Memory B cell (primary cell): ENCODE data around the gene GPR142.
A peak's percentile ranks its signal among the peaks of the same experiment; 100 is the strongest.

Experiments used
- ATAC-seq: fragments of 150-1000 bp; cut with Tn5 transposase; 2 replicates; pipeline ENCODE4 v1.10.0; 2021; ENCODE audit warnings: low read depth, mild to moderate bottlenecking, moderate library complexity
- DNase-seq, 2 donors: peaks; one replicate each; pipeline ENCODE4 v3.0.0; 2022; ENCODE audit warnings: low spot score in 2 of 2
- H3K27ac Mint-ChIP-seq: one replicate; pipeline ENCODE4 v1.8.0; 2022; ENCODE audit warnings: mild to moderate bottlenecking, moderate library complexity, mixed read lengths
- H3K27me3 Mint-ChIP-seq: one replicate; pipeline ENCODE4 v1.8.0; 2022; ENCODE audit warnings: mixed read lengths
- H3K36me3 Mint-ChIP-seq: one replicate; pipeline ENCODE4 v1.8.0; 2022; ENCODE audit warnings: mild to moderate bottlenecking, mixed read lengths
- H3K4me1 Mint-ChIP-seq: one replicate; pipeline ENCODE4 v1.8.0; 2022; ENCODE audit warnings: mixed read lengths
- H3K4me3 Mint-ChIP-seq: one replicate; pipeline ENCODE4 v1.8.0; 2022; ENCODE audit warnings: mild to moderate bottlenecking, moderate library complexity, mixed read lengths
- H3K9me3 Mint-ChIP-seq: one replicate; pipeline ENCODE4 v1.8.0; 2022; ENCODE audit warnings: mixed read lengths

GPR142 gene

DNA sequence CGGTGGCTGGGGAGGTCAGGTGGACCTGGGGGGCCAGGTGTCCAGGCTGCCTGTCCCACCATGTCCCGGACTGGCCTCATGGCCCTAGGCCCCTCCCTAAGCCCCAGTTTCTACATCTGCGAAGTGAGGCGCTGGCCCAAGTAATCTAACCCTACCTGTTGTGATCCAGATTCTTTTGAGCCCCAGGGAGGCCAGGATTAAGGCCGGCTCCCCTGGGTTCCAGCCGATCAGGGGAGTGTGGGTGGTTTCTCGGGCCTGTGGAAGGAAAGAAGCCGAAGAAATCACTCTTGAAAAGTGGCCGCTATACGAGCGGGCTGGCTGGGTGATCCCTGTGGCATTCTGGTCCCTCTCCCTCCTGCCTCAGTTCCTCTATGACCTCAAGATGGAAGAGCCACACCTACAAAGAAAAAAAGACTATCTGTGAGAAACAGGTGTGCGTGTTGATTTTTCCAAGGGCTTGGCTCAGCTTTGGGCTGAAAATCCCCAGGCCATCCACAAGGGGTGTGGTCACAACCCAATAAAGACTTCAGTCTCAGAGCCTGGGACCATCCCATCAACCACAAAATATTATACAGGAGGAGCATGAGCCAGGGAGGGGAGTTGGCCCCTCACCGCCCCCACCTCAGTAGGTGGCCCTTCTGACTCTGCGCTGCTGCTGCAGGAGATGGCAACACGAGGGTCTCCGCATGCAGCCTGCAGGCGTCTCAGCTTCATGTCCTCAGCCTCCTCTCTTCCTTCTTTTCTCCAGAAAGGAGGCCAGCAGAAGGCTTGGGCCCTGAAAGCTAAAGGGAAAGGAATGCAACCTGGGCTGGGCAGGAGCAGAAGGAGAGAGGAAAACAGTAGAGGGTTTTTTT, 20.3 kb downstream of the GPR142 start:
- Mint-ChIP-seq H3K4me1 (no peaks in the 10 kb centered on the region), H3K27ac (no peak overlapping the region), H3K27me3 (peaks cover 17% of the 10 kb centered on the region), H3K36me3 (no peaks in the 10 kb centered on the region), H3K4me3 (no peak overlapping the region), H3K9me3 (no peaks in the 10 kb centered on the region)
- no peak for ATAC-seq
- no peak for DNase-seq

DNA sequence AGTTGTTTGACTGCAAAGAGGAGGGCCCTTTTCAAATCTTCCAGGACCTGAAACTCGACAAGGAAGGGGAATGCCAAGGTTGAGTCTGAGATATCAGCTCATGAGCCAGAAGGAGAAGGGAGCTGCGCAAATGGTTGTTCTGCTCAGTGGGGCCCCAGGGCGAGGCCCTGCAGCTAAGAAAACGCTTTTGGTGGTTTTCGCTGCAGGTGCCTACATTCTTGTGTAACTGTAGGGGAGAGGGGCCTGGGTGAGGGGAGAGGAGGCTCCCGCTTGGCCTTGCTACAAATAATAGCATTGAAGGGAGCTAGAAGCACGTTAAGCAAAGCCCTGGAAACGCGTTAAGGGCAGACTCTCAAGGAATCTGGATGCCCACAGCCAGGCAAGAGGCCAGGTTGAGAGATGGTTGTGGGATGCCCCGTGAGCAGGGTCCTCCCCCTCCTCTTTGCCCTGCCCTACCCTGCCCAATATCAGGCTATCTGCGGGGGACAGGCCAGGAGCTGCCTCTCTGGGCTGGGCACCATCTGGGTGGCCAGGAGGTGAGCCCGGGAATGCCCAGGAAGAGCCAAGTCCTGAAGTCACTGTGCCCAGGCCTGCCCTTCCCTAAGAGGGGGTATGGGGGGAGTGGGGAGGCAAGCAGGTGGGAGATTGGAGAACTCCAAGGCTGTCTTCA, 21.9 kb downstream of the GPR142 start:
- no peak overlapping the region for H3K27ac Mint-ChIP-seq
- H3K27me3 Mint-ChIP-seq: peaks cover 15% of the 10 kb centered on the region
- no peak overlapping the region for H3K4me3 Mint-ChIP-seq
- no peaks in the 10 kb centered on the region for H3K36me3 Mint-ChIP-seq
- no peaks in the 10 kb centered on the region for H3K4me1 Mint-ChIP-seq
- no peaks in the 10 kb centered on the region for H3K9me3 Mint-ChIP-seq
- ATAC-seq (no peak), DNase-seq (no peak)

DNA sequence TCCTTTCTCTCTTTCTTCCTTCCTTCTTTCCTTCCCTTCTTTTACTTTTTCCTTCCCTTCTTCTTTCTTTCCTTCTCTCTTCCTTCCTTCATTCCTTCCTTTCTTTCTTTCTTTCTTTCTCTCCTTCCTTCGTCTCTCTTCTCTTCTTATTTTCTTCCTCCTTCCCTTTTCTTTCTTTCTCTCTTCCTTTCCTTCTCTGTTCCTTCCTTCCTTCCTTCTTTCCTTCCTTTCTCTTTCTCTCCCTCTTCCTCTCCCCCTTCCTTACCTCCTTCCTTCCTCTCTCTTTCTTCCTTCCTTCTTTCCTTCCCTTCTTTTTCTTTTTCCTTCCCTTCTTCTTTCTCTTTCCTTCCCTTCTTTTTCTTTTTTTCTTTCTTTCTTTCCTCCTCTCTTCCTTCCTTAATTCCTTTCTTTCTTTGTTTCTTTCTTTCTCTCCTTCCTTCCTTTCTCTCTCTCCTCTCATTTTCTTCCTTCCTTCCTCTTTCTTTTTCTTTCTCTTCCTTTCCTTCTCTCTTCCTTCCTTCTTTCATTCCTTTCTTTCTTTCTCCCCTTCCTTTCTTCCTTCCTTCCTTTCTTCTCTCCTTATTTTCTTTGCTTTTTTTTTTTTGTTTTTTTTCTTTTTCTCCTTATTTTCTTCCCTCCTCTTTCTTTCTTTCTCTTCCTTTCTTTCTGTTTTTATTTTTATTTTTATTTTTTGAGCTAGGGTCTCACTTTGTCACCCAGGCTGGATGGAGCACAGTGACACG, 22.8 kb downstream of the GPR142 start:
- Mint-ChIP-seq H3K27me3 (peaks cover 13% of the 10 kb centered on the region), H3K27ac (peak overlapping the region; percentile 63)

DNA sequence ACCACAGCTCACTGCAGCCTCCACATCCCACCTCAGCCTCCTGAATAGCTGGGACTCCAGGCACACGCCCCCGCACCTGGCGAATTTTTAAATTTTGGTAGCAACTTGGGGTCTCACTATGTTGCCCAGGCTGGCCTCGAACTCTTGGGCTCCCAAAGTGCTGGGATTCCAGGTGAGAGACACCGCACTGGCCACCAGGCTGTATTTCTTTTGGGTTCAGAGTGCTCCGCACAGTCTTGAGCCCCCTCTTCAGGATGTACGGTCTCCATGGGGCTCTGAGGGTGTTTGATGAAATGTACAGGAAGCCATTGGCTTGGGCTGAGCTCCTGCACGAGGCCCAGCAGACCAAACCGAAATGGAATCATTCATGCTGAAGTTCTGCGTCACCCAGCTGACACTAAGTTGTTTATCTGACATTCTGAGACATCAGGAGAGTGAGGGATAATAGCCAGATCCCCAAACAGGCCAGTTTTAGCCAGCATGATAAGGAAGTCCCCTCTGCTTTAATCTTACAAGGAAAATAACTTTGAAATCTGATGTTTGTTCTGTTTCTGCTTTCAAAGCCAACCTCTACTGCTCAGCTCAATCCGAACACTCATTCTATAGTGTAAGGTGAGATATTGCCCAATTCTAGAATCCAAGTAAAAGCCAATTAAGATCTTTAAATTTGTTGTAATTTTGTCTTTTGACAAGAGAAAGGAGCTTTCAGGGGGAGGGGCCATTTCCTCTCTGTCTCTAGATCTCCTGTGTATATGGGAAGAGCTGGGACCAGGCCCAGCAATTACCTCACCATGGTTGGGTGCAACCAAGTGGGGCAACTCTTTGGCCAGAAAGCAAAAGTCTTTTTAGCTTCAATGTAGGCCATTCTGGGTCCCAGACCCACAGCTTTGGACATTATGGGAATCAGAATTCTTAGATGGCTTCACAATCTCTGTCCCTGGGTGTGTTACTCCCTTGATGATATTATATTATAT, 23.7 kb downstream of the GPR142 start:
- H3K27ac Mint-ChIP-seq: peak overlapping the region; percentile 63
- no peak for ATAC-seq
- no peaks in the 10 kb centered on the region for H3K4me1 Mint-ChIP-seq
- peaks cover 17% of the 10 kb centered on the region for H3K27me3 Mint-ChIP-seq
- H3K9me3 Mint-ChIP-seq: no peaks in the 10 kb centered on the region
- no peak overlapping the region for H3K4me3 Mint-ChIP-seq
- H3K36me3 Mint-ChIP-seq: no peaks in the 10 kb centered on the region
- no peak for DNase-seq

More for the DNA sequence above, 22.8 kb downstream of the GPR142 start:
- DNase-seq (no peak), ATAC-seq (no peak)
- no peak overlapping the region for H3K4me3 Mint-ChIP-seq
- no peaks in the 10 kb centered on the region for H3K4me1 Mint-ChIP-seq
- no peaks in the 10 kb centered on the region for H3K9me3 Mint-ChIP-seq
- H3K36me3 Mint-ChIP-seq: no peaks in the 10 kb centered on the region

DNA sequence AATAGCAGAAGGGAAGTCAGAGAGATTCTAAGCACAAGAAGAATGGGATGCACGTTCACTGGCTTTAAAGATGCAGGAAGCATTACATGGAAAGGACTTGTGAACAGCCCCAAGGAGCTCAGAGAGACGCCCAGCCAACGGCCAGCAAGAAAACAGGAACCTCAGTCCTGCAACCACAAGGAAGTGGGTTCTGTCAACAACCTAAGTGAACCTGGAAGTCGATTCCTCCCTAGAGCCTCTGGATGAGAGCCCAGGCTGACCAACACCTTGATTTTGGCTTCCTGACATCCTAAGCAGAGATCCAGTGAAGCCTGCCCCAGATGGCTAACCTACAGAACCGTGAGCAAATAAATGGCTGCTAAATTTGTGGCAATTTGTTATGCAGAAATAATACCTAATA, 24.5 kb downstream of the GPR142 start:
- H3K27ac Mint-ChIP-seq: no peak overlapping the region
- ATAC-seq: no peak
- no peaks in the 10 kb centered on the region for H3K36me3 Mint-ChIP-seq
- no peak overlapping the region for H3K4me3 Mint-ChIP-seq
- no peak for DNase-seq
- H3K4me1 Mint-ChIP-seq: no peaks in the 10 kb centered on the region
- H3K9me3 Mint-ChIP-seq: no peaks in the 10 kb centered on the region
- peaks cover 17% of the 10 kb centered on the region for H3K27me3 Mint-ChIP-seq

DNA sequence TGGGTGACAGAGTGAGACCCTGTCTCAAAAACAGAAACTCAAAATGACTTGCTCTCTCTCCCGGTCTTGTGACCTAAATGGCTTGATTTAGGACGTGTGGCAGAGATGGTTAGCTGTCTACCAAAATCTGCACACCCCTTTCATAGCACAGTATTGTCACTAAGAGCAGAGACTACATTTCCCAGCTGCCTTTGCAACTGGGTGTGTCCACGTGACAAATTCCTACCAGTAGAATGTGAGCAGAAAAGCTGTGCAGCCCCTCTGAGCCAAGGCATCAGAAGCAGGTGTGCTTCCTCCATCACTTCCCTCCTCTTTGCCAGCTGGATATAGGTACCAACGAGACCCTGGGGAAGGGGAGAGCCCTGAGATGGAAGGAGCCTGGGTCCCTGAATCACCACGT, 25.5 kb downstream of the GPR142 start:
- Mint-ChIP-seq H3K36me3 (no peaks in the 10 kb centered on the region), H3K27me3 (peaks cover 17% of the 10 kb centered on the region), H3K9me3 (no peaks in the 10 kb centered on the region), H3K27ac (no peak overlapping the region), H3K4me3 (no peak overlapping the region), H3K4me1 (no peaks in the 10 kb centered on the region)
- ATAC-seq (no peak), DNase-seq (no peak)

DNA sequence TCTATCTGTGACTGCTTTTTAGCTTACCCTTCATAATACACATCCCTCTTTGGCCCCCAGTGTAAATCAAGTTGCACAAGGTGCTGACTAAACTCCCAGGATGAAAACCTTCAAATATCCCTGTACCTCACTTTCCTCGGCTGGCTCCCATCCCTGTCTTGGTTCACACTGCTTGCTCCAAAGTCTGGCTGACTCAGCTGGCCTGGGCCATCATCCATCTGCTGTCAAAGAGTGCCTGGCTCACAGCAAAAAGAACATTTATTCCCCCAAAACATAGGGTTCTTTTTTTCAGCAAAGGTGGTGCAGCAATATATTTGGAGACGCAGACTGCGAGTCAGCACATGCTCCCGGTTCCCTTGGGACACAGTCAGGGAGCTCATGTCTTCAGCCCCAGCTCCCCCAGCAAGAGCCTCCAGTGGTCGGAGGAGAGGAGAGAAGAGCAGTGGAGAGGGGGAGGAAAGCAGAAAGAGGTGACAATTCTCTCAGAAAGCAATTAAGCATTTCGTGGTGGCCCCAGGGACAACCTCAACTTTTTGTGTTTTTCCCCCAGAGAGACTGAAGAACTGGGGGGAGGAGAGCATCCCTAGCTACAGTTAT, 26.1 kb downstream of the GPR142 start:
- H3K4me3 Mint-ChIP-seq: no peak overlapping the region
- DNase-seq: no peak
- no peak overlapping the region for H3K27ac Mint-ChIP-seq
- H3K27me3 Mint-ChIP-seq: peaks cover 17% of the 10 kb centered on the region
- no peaks in the 10 kb centered on the region for H3K4me1 Mint-ChIP-seq
- ATAC-seq: no peak
- H3K9me3 Mint-ChIP-seq: no peaks in the 10 kb centered on the region
- H3K36me3 Mint-ChIP-seq: no peaks in the 10 kb centered on the region

DNA sequence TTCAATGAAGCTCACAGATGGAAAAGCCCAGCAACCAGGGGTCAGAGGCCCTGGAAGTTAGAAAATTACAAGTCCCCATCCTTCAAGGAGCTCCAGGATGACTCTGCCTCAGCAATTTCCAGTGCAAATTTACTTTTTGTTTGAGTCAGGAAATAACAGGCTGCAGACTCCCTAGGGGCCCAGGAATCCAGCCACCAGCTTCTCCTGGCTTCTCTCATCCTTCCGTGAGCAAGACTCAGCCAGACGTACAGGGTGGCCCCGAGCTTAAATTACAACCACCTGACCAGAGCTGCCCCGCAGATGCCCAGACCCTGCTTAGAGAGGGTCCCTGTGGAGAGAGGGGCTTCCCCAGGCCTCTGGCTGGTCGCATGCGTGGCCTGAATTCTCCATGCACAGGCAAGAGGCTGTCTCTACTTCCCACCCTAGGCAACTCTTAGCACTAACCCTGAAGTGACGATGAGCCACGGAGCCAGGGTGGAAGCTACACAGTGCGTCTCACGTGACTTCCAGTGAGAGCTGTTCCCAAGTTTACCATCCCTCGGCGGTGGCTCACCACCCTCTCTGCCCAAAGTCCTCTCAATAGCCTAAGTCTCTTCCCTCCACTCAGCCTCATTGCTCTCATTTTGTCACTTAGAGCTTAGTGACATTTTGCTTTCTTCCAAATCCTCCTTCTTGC, 27.1 kb downstream of the GPR142 start:
- H3K27ac Mint-ChIP-seq: no peak overlapping the region
- H3K27me3 Mint-ChIP-seq: peaks cover 17% of the 10 kb centered on the region
- H3K4me3 Mint-ChIP-seq: no peak overlapping the region
- no peaks in the 10 kb centered on the region for H3K36me3 Mint-ChIP-seq
- H3K4me1 Mint-ChIP-seq: no peaks in the 10 kb centered on the region
- no peak for ATAC-seq
- no peak for DNase-seq
- H3K9me3 Mint-ChIP-seq: no peaks in the 10 kb centered on the region

DNA sequence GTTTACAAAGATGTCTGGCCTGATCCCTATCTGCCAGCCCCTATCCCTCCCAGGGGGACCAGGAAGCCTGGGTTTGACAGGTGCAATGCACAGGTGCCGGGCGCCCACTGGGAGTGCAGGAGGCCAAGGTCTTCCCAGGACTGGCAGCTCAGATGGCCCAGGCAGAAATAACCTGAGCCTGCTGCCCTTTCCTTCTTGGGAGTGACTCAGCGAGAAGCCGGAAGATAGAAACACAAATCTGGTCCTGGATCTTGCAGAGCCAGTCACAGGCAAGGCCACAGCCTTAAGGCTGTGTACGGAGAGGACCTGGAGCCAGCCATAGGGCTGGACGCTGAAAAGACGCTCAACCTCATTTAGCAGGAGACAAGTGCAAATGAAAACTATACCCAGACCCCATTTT, 27.7 kb downstream of the GPR142 start:
- no peaks in the 10 kb centered on the region for H3K36me3 Mint-ChIP-seq
- H3K9me3 Mint-ChIP-seq: no peaks in the 10 kb centered on the region
- H3K27me3 Mint-ChIP-seq: peaks cover 16% of the 10 kb centered on the region
- H3K27ac Mint-ChIP-seq: no peak overlapping the region
- no peaks in the 10 kb centered on the region for H3K4me1 Mint-ChIP-seq
- DNase-seq: no peak
- no peak for ATAC-seq
- H3K4me3 Mint-ChIP-seq: no peak overlapping the region

DNA sequence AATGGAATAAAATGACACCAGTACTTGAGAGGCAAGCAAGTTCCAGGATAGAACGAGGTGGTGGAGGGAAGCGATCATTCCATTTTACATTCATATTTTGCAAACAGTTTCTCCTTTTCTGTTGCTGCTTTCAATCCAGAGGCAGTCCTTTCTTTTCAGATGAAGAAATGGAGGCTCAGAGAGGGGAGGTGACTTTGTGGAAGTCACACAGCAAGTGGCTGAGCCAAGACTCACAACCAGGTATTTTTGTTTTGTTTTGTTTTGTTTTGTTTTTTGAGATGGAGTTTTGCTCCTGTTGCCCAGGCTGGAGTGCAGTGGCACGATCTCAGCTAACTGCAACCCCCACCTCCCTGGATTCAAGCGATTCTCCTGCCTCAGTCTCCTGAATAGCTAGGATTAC, 29.3 kb downstream of the GPR142 start:
- no peaks in the 10 kb centered on the region for H3K36me3 Mint-ChIP-seq
- H3K27me3 Mint-ChIP-seq: peaks cover 15% of the 10 kb centered on the region
- H3K27ac Mint-ChIP-seq: no peak overlapping the region
- DNase-seq (no peak), ATAC-seq (no peak)
- no peaks in the 10 kb centered on the region for H3K9me3 Mint-ChIP-seq
- H3K4me3 Mint-ChIP-seq: no peak overlapping the region
- H3K4me1 Mint-ChIP-seq: no peaks in the 10 kb centered on the region

DNA sequence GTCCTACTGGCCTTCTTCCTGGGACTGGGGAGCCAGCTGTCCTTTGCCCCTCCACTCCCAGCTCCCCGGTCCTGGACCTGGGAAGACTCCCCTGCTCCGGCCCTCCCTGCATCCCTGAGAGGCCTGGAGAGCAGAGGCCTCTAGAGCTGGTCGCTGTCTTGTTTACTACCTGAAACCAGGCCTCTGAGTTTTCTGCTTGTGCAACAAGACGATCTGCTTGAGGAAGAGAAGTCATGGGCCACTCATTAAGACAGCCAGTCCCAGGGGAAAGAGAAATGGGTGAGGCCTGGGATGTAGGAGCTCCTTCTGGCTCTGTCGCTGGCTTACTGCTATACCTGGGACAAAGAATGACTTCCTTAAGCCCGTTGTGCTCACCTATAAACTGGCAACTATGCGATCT, 34.7 kb downstream of the GPR142 start:
- H3K4me3 Mint-ChIP-seq: no peak overlapping the region
- H3K27ac Mint-ChIP-seq: no peak overlapping the region
- no peak for ATAC-seq
- no peaks in the 10 kb centered on the region for H3K4me1 Mint-ChIP-seq
- no peaks in the 10 kb centered on the region for H3K36me3 Mint-ChIP-seq
- no peak for DNase-seq
- H3K9me3 Mint-ChIP-seq: no peaks in the 10 kb centered on the region
- peaks cover 12% of the 10 kb centered on the region for H3K27me3 Mint-ChIP-seq

DNA sequence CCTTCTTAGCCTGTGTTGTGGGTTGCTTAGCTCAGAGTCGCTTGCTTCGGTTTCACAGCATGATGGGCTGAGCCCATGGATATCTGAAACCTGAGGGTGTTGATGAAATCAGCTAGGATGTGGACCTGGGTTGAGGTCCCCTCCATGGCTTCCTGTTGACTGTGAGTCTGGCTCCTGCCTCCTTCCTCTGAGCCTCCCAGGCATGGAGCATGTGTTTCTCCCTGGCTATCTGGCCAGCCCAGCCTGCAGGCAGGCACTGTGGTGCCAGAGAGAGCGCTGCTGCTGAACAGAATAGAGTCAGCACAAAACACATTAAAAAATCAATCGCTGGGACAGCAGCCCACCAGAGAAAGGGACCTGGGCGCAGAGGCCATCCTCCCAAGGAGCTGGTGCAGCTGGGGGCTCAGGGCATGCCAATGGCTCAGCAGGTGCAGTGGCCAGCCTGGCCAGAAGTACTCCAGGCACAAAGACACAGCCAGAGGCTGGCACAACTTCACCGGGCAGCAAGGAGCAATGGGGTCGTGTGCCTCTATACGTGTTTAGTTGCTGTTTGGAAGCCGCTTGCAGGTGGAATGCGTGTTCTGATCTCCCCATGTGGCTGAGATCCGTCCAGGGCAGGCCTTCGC, 36.3 kb downstream of the GPR142 start:
- Mint-ChIP-seq H3K27ac (no peak overlapping the region), H3K27me3 (peaks cover 13% of the 10 kb centered on the region), H3K4me1 (no peaks in the 10 kb centered on the region), H3K9me3 (no peaks in the 10 kb centered on the region), H3K4me3 (no peak overlapping the region), H3K36me3 (no peaks in the 10 kb centered on the region)
- DNase-seq (no peak), ATAC-seq (no peak)
